ENCODE results near the gene CNTN4. TPM values are rescaled to one million over a fixed set of nuclear protein-coding genes. Genes with fewer than 3 reads are reported as not detected.

CNTN4 gene
- total RNA-seq, 6 experiments from 2014 or later, result not detected

- H3K9me3 Mint-ChIP-seq, result peaks cover 63% of the 10 kb centered on the region
- no peak overlapping the region for H3K27ac Mint-ChIP-seq
- no peaks in the 10 kb centered on the region for H3K4me1 Mint-ChIP-seq (ENCODE audit: low read depth)
- peaks cover 14% of the 10 kb centered on the region for H3K36me3 Mint-ChIP-seq (ENCODE audit: low read depth)
- no peak overlapping the region for H3K4me3 Mint-ChIP-seq
- TF ChIP-seq CTCF (IDR thresholded peaks at IDR 0.05), result no peak
- DNase-seq, result no peak
- H3K27me3 Mint-ChIP-seq (ENCODE audit: insufficient read depth), result no peaks in the 10 kb centered on the region
Observed at GRCh38 chr3:2547049-2547448, 448.4 kb downstream of the CNTN4 start.

GRCh38 chr3:2554656-2555055 is 456.0 kb downstream of the CNTN4 start:
- Mint-ChIP-seq H3K27me3 (ENCODE audit: insufficient read depth) (no peaks in the 10 kb centered on the region; the same call in 1 of the 2 replicates), H3K36me3 (ENCODE audit: low read depth) (0 out of 2 replicates have a peak, but pooled peaks cover 6% of the 10 kb centered on the region), H3K4me1 (ENCODE audit: low read depth) (no peaks in the 10 kb centered on the region), H3K27ac (no peak overlapping the region), H3K9me3 (peaks cover 52% of the 10 kb centered on the region), H3K4me3 (no peak overlapping the region)
- TF ChIP-seq CTCF (IDR thresholded peaks at IDR 0.05), result no peak
- DNase-seq, result no peak

- Mint-ChIP-seq H3K27ac (no peak overlapping the region), H3K4me3 (no peak overlapping the region), H3K27me3 (ENCODE audit: insufficient read depth) (no peaks in the 10 kb centered on the region; the same call in 1 of the 2 replicates), H3K36me3 (ENCODE audit: low read depth) (no peaks in the 10 kb centered on the region), H3K9me3 (peaks cover 28% of the 10 kb centered on the region), H3K4me1 (ENCODE audit: low read depth) (no peaks in the 10 kb centered on the region)
- no peak for TF ChIP-seq CTCF (IDR thresholded peaks at IDR 0.05)
- DNase-seq, result no peak
Observed at GRCh38 chr3:2558796-2559195, 460.1 kb downstream of the CNTN4 start.

- no peak for TF ChIP-seq CTCF (IDR thresholded peaks at IDR 0.05)
- Mint-ChIP-seq H3K27ac (no peak overlapping the region), H3K4me3 (no peak overlapping the region), H3K27me3 (ENCODE audit: insufficient read depth) (no peaks in the 10 kb centered on the region), H3K4me1 (ENCODE audit: low read depth) (no peaks in the 10 kb centered on the region), H3K36me3 (ENCODE audit: low read depth) (no peaks in the 10 kb centered on the region), H3K9me3 (peaks cover 34% of the 10 kb centered on the region)
- DNase-seq, result no peak
Observed at GRCh38 chr3:2567451-2567850, 468.8 kb downstream of the CNTN4 start.

GRCh38 chr3:2568156-2568555 is 469.5 kb downstream of the CNTN4 start:
- TF ChIP-seq CTCF (IDR thresholded peaks at IDR 0.05), result no peak

GRCh38 chr3:2568929-2569328 is 470.3 kb downstream of the CNTN4 start:
- Mint-ChIP-seq H3K4me3 (no peak overlapping the region), H3K36me3 (ENCODE audit: low read depth) (no peaks in the 10 kb centered on the region), H3K9me3 (peaks cover 44% of the 10 kb centered on the region), H3K27ac (no peak overlapping the region), H3K27me3 (ENCODE audit: insufficient read depth) (no peaks in the 10 kb centered on the region), H3K4me1 (ENCODE audit: low read depth) (no peaks in the 10 kb centered on the region)
- DNase-seq, result no peak
- no peak for TF ChIP-seq CTCF (IDR thresholded peaks at IDR 0.05)

More at GRCh38 chr3:2568156-2568555, 469.5 kb downstream of the CNTN4 start:
- Mint-ChIP-seq H3K27me3 (ENCODE audit: insufficient read depth) (no peaks in the 10 kb centered on the region), H3K9me3 (peaks cover 40% of the 10 kb centered on the region), H3K27ac (no peak overlapping the region), H3K36me3 (ENCODE audit: low read depth) (no peaks in the 10 kb centered on the region), H3K4me1 (ENCODE audit: low read depth) (no peaks in the 10 kb centered on the region), H3K4me3 (no peak overlapping the region)
- DNase-seq, result no peak
